Measurements from ENCODE around the gene USP11.

GRCh38 chrX:47191331-47191730 lies 41.5 kb upstream of the USP11 start:
- TF ChIP-seq MAX (IDR thresholded peaks at IDR 0.05) (no peak), CTCF (IDR thresholded peaks at IDR 0.05 in 2 of 3, conservative IDR thresholded peaks at IDR 0.05 in 1 of 3; ENCODE audit: borderline replicate concordance in 1 of 3, insufficient read depth in 1 of 3, low read depth in 2 of 3, low read length in 2 of 3) (no peak), EGR1 (IDR thresholded peaks at IDR 0.05; ENCODE audit: low read depth) (no peak), POLR2A (IDR thresholded peaks at IDR 0.05; ENCODE audit: borderline replicate concordance, extremely low read depth, insufficient read depth, insufficient read length) (no peak), SP1 (IDR thresholded peaks at IDR 0.05; ENCODE audit: low read depth) (no peak)
